Esophagus muscularis mucosa (tissue), 4 donors: ENCODE data around the gene SPEM2.

ENCODE experiments used
- EP300 ChIP-seq: sonication (generic); formaldehyde crosslinking; IDR thresholded peaks from one replicate; pipeline ENCODE4 v1.6.1; 2017; ENCODE audit warnings: antibody characterized with exemption
- POLR2A ChIP-seq: fragments of 450-650 bp; IDR thresholded peaks from one replicate; pipeline ENCODE4 v1.6.1; 2017; ENCODE audit warnings: antibody characterized with exemption, moderate library complexity, mild to moderate bottlenecking, low read depth
- TF ChIP-seq, protein P1 (sequence below), 3 experiments: fragments of 200-600 bp in 2 of 3; fragments of 450-650 bp in 1 of 3; sonication (generic) in 2 of 3; IDR thresholded peaks; one replicate each; pipeline ENCODE4 v1.5.1; 2017 to 2019; ENCODE audit warnings: antibody characterized with exemption in 3 of 3, mild to moderate bottlenecking in 2 of 3, moderate library complexity in 1 of 3

DNA sequence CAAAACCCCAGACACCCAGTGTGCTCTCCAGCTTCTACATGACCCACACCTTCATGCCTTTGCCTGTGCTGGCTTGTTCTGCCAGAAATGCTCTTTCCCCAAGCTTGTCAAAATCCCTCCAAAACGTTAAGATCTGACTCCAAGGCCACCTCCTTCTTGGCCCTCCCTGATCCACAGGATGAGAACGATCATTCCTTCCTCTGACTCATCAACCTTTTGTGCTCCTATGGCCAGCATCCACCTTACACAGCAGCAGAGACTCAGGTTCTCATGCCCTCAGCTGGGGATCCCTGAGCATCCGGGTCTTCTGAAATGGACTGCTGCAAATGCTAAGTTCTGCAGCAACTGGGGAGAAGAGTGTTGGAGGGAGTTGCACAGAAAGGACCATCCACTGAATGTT, 51.1 kb downstream of the SPEM2 start:
- TF ChIP-seq, protein P1, sequence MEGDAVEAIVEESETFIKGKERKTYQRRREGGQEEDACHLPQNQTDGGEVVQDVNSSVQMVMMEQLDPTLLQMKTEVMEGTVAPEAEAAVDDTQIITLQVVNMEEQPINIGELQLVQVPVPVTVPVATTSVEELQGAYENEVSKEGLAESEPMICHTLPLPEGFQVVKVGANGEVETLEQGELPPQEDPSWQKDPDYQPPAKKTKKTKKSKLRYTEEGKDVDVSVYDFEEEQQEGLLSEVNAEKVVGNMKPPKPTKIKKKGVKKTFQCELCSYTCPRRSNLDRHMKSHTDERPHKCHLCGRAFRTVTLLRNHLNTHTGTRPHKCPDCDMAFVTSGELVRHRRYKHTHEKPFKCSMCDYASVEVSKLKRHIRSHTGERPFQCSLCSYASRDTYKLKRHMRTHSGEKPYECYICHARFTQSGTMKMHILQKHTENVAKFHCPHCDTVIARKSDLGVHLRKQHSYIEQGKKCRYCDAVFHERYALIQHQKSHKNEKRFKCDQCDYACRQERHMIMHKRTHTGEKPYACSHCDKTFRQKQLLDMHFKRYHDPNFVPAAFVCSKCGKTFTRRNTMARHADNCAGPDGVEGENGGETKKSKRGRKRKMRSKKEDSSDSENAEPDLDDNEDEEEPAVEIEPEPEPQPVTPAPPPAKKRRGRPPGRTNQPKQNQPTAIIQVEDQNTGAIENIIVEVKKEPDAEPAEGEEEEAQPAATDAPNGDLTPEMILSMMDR (IDR thresholded peaks at IDR 0.05) = no peak
- TF ChIP-seq POLR2A (no peak), EP300 (no peak)
